DMS153 (cell line): ENCODE data around the gene TRAPPC12.

Experiments used
- DNase-seq: peaks from one replicate; lab custom pipeline; 2025; lab: John Stamatoyannopoulos, UW

Gene TRAPPC12

DNA sequence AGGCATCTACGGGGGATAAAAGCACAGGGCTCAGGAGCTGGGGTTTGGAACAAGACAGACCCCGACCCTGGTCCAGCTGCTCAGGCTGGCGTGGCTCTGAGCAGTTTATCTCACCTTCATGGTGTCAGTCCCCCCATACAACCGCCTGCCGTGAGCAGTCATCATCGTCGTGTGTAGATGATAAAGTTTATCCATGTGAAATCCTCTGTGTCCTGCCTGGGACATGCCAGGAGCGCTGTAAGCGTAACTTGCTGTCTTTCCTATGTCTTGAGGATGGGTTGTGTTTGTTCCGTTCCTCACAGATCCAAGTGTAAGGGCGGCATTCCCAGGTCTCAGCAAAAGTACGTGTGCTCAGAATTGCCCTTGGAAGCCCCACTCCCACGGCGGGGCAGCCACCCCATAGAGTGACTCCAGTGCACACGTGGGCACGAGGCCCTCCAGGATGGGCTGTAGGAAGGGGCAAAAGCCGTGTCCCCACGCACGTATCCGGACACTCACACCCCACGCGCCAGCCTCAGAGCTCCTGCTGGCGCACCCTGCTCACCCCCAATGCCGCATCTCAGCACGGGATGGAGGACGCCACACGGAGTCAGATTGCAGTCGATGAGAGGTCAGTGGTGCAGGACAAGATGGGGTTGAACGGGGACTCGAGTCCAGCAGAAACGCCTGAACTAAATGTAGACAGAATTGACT lies 88.9 kb downstream of the TRAPPC12 start:
- DNase-seq = no peak

DNA sequence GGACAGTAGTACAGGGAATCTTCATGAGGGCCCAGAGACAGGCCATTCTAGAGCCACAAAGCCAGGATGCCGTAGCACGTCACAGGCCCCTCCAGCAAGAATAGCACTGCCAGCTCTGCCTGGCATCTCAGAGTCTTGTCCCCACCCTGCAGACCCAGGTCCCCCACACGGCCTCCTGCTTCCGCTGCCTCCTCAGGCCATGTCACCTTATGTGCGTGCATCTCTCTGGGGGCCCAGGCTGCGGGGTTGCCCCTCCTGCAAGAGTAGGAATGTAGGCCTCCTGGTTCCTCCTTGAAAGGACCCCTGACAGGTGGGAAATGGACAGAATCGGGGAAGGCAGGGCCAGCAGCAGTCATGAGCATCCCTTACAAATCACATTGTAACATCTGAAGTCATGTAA lies 90.0 kb downstream of the TRAPPC12 start:
- no peak for DNase-seq

DNA sequence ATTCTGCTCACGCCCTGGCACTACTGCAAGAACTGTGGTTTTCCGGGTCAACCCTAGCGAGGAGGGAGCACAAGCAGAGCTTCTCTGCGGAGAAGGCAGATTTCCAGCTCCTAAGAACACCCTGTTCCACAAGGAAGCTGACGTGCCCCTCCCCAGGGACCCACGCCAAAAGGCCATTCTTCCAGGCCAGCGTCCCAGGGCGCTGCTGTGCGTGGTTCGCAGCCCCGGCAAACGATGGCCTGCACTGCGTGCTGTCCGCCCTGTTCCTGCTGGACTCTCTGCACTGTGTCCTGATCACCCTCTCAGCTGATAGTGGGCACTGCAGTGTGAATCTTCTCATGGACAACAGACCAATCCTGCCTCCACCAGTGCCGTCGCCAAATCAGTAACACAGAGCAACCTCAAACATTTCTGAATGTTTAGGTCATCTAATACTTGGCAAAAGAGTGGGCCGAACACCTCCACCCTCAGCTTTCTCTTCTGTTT lies 90.7 kb downstream of the TRAPPC12 start:
- no peak for DNase-seq

DNA sequence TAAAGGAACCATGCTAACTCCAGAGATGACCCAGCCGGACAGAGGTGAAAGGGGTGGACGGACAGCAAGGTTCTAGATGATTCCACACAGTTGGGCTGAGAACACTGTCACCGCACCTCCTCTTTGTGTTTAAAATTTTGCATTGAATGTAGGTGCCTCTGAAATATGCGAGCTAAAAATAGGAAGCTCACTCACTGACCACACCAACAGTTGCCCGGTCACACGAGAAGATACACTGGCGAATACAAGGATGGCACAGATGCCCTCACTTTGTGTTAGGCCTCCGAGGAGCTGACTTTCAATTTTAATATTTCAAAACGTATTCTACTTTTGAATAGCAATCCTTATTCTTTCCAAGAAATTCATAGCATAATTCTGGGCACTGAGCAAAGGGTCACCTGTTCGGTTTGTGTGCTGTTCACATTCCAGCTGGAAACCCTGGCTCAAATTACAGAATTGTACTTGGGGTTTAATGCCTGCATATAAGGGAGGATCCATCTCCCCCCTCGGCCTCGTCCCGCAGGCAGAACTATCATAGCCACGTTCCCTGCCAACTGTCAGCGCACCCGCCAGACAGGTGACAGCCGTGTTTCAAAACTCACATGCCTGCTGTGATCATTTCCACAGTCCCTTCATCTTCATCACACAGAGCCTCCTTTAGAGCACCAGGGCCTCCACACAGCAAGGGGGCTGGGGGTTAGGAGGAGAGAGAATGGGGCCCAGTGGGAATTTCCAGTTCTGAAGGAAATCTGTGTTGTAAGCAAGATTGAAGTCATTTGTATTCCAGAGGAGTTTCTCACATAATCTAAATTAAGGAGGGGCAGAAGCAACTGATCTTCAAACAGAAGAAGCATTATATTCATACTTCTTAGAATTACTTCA lies 91.6 kb downstream of the TRAPPC12 start:
- DNase-seq = no peak

DNA sequence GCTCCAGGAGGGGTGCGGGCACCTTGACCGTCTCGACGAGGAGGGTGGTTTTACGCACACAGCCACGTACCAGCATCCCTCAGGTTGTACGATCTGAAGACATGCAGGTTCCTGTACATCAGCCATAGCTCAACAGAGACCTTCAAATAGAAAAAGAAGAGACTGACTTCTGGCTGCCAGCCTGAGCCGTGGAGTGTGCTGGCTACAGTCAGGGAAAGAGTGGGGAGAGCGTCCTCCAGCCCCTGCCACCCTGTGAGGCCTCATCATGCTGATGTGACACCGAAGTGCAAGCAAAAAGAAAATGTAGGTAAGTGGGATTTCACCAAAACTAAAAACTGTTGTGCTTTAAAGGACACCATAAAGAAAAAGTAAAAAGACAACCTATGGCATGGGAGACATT lies 92.8 kb downstream of the TRAPPC12 start:
- no peak for DNase-seq

DNA sequence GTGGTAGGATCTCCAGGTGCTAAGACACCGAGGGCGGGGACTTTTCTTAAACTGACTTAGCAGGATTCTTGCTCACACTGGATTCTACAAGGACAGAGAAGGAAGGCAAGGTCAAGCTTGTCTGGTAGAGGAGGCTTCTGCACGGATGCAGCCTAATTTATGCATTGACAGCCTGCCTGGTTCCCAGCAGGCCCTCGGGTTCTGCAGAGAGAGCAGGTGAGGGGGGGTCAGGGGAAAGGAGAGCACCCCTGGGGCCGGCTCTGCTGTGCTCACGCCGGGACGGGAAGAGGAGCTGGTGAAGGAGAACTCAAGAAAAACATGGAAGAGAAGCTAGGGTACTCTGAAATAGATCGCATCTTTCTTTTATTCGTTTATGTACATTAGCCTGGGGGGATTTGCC lies 93.5 kb downstream of the TRAPPC12 start:
- no peak for DNase-seq

DNA sequence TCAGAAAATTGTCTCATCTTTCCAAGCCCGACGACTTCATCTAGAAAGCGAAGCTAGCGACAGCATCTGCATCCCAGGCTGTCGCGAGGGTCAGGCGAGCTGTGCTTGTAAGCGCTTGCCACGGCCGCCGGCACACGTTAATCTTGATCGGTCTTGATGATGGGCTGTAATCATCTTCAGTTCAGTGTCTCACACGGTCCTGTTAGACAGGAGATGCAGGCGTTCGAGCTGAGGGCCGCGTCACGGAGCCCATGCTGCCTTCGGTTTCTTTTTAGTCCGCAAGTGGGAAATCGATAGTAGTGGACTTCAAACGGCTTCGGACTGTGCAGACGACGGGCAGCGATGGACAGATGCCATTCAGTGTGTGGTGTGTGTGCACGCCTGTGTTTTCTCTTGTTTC lies 96.3 kb downstream of the TRAPPC12 start:
- no peak for DNase-seq

DNA sequence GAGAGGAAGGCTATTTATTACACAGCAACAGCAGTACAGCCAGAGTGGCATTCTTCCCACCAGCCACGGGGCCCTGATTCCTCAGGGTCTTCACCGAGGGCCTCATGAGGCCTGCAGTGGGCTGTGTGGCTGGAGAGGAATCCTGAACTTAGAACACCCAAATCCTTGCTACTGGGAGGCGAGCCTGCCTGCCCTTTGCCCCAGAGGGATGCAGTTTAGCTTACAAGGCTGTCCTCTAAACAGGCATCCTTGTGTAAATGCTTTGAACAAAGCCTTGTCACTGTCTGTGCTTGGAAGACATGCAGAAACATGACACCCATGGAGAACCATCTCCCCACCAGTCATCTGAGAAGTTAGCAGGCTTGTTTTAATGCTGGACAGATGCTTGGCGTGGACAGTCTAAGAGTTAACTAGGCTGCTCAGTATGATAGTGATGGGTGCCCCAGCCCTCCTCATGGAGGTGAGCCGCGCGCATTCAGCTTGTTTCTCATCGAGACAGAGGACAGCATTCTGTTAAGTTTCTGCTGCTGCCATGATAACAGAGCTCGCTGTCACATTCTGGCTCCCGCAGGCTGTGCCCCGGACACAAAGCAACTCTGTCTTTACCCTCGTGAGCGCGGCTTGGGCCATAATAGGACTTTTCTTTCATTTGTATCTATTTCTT lies 97.0 kb downstream of the TRAPPC12 start:
- DNase-seq = no peak

DNA sequence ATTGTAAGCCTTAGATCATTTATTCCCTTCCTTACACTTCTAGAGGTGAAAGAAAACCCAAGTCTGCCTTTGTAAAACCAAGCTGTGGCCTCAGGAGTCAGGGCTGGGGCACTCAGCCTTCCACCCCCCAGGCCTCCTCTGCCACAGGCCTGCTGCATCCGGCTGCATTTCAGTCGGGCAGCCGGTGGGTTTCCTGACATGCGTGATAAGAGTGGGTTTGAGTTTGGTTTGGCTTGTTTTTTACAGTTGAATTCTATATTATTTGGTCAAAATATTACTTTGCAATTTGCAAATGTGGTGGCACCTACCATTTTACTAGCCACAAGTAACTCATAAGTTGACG lies 97.5 kb downstream of the TRAPPC12 start:
- DNase-seq = no peak

DNA sequence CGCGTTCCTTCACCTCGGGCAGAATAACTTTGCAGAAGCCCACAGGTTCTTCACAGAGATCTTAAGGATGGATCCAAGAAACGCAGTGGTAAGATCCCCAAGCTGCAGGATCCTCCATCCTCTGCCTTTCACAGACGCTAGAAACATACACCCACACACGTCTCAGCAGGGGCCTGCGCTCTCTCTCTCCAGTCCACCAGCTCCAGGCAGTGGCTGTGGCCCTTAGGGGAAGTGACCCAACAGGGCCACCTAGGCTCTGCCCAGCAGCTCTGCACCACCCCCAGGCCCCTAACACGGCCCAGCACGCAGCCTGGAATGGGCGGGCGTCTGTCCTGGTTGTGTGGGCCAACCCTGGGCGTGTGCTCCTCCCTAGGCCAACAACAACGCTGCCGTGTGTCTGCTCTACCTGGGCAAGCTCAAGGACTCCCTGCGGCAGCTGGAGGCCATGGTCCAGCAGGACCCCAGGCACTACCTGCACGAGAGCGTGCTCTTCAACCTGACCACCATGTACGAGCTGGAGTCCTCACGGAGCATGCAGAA lies 99.4 kb downstream of the TRAPPC12 start:
- no peak for DNase-seq

DNA sequence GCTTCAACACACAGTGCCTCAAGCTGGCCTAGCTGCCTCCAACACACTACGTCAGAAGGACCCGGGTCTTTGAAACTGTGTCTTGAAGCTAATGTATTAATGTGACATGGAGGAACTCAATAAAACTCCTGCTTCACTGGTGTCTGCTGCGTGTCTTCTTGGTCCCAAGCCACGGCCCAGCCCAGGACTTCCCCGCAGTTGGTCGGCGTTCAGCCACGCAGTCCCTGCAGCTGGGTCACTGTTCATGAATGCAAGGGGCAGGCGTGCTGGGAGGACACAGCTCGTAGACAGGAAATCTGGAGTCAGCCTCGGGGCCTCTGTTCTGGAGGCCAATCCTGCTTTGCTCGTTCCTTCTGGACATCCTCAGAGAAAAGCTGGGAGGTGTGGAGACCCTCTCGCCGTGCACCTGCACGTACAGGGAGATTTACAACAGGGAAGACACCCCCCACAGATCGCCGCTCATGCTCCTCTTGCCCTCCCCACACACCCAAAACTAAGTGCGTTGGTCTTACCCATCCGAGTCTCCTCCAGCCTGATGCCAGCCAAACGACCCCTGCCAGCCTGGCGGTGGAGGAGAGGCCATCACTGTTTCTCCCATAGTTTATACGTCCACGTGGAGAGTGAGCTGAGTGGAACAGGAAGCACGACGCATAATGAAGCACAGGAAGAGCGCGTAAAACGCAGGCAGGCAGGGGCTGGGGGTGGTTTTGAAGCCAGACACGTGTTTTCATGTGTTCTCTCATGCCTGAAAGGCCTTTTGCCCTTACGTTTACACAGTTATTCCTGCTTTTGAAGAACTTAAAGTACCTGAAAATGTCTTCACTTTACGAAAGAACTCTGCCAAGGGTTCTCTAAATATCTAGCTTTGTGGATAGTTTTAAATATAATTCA lies 100.2 kb downstream of the TRAPPC12 start:
- peak; percentile 42 for DNase-seq

DNA sequence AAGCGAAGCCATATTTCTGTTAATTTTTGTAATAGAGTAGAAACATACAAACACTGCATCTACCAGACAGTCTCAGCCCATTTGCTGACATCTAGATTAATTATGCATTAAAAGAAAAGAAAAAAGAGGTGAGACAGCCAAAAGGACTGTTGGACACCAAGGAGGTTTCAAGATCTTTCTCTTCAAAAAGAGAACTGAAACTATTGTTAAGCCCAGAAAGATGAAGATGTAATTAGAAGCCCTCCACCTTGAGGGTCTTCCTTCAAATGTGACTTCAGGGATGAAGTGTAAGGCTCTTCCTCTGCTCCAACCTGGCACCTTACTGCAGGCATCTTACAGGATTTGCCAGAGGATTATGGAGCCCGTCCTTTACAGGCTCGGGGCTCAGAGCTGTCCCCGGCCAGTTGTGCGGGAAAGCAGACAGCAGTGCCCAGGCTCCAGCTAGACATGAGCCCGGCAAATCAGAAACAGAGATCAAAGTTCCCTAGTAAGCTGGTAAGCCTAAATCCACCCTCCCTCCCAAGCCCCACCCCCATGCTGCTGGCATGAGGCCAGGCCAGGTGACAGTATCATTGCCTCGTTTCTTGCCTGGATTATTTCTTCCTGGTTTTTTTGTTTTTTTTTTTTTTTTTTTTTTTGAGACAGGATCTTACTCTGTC lies 101.0 kb downstream of the TRAPPC12 start:
- peak; percentile 68 for DNase-seq

DNA sequence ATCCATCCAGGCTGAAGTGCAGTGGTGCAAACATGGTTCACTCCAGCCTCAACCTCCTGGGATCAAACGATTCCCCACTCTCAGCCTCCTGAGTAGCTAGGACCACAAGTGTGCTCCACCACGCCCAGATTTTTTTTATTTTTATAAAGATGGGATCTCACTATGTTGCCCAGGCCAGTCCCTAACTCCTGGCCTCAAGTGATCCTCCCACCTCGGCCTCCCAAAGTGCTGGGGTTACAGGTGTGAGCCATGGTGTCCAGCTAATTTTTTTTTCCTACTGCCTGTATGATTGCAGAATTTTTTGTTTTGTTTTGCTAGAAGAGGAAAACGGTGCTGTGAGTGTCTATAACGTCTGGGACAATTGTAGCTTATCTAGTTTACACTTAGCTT lies 101.5 kb downstream of the TRAPPC12 start:
- no peak for DNase-seq

DNA sequence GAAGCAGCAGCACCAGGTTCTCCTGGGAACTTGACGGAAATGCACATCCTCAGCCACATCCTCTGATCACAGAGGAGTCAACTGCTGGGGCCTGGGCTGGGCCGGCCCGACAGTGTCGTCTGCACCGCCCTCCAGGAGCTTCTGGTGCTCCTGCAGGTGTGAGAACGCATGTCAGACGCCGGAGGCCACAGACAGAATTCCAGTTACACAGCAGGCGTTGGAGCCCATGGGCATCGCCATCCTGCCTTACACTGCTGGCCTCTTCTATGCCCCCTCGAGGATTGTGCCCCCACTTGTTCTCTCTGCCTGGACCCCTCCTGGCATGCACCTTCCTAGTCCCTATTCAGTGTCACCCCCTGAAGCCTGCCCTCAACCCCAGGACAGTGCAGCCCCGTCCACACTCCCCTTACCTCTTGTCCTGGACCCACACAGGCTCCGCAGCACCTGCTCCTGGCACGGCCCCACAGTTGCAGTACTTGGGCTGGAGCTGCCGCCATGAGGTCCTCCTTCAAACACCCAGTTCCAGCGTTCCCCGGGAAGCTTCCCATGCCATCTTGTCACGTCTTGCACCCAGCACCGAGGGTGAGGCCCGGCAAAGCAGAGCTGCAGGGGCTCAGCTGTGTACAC lies 102.4 kb downstream of the TRAPPC12 start:
- peak; percentile 39 for DNase-seq

DNA sequence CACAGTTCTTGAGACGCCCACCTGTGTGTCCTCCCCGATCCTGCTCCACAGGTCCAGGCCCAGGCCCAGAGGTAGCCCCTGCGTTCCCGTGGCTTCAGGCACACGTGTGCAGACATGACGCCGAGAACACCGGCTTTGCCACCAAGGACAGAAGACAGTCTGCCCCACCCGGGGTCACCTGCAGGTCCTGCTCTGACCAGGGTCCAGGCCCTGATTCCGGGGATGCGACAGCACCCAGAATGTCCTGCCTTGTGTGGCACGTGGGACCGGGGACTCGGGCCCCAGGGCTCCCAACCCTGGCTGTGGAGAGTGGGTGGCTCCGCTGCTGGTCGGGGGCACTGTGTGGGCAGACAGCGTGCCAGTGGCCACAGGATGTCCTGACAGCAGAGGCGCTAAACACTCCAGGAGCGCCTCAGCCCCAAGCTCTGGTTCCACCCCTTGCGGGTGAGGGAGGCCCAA lies 102.9 kb downstream of the TRAPPC12 start:
- no peak for DNase-seq

DNA sequence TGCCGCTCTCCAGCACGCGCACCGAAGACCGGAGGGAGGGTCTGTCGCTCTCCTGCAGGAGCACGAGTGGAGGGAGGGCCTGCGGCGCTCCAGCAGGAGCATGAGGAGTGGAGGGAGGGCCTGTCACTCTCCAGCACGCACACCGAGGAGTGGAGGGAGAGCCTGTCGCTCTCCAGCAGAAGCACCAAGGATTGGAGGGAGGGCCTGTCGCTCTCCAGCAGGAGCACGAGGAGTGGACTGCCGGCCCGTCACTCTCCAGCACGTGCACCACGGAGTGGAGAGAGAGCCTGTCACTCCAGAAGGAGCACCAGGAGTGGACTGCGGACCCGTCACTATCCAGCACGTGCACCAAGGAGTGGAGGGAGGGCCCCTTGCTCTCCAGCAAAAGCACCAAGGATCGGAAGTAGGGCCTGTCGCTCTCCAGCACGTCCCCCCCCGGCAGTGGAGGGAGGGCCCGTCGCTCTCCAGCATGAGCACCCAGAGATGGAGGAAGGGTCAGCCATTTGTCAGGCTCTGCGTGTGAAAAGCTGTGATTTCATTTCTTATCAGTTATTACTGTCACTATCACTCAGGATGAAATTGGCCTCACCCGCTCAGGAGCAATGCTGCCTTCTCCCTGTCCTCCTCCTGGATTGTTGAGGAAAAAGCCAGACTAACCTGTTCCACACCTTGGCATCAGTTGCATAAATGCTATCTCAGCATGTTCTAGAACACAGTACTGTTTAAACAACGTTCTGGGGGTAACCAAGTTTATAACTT lies 103.9 kb downstream of the TRAPPC12 start:
- DNase-seq = peak; percentile 99

DNA sequence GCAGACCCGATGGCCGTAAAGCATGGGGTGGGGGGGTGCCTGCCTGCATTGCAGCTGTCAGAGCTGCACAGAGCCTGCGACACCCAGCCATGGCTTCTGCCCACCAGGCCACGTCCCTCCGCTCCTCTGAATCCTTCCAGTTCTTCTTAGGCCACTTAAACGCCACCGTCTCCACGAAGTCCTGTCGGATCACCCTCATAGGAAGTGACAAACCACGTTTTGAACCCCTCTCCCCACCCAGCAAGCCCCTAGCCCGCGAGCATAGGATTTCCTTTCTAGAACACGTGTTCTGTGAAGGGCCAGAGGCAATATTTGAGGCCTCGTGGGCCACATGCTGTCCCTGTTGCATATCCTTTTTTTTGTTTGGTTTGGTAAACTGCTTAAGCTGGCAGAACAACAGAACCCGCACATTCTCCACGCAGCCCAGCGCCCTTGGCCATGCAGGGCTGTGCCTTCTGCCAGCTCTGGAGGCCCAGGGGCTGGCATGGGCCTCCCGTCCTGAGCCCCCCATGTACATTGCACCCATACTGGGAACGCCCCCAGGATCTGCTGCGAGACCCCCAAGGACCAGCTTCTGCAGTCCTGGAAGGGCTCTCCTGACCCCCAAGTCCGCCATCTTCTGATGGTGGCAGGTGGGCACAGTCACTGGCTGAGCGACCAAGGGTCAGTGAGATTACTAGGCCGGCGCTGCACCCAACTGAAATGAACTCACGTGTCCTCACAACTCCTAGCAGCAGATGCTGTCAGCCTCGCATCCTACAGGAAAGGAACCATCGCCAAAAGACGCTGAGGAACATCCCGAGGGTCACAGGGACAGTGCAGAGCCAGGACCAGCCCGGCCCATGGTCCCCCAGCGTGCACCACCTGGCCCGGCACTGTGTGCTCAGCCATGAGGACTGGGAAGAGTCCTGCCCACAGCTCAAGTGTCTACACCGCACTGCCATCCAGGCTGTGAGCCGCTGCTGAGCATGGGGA lies 104.8 kb downstream of the TRAPPC12 start:
- no peak for DNase-seq

DNA sequence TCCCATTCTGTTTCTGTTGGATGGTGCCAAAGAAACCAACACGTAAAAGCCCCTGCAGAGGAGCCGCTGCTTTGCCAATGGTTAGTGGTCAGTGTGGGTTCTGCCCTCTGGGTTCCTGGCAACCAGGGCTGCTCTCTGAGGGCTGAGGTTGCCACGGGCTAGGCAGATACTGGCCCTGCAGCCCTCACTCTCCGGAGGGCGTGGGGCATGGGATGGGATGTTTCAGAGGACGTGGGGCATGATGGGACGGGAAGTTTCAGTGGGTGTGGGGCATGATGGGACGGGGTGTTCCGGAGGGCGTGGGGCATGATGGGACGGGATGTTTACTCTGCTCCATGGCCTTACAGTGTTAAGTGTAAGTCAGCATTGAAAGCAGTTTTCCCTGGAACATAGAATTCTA lies 105.7 kb downstream of the TRAPPC12 start:
- no peak for DNase-seq
